Mesendoderm (in vitro differentiated cells): ENCODE data around the gene SYTL3.

Source experiments
- DNase-seq: peaks from one replicate; pipeline ENCODE4 v3.0.0; 2013
- H2AK5ac ChIP-seq: 2 replicates; pipeline ENCODE4 v1.6.1; 2013; ENCODE audit warnings: low read length, inconsistent platforms
- H2BK120ac ChIP-seq: 2 replicates; pipeline ENCODE4 v1.6.1; 2013; ENCODE audit warnings: low read depth, mild to moderate bottlenecking, low read length, moderate library complexity, mixed read lengths
- H2BK15ac ChIP-seq: replicated peaks from 2 replicates; pipeline ENCODE4 v1.6.1; 2013; ENCODE audit warnings: low read depth, mild to moderate bottlenecking, moderate library complexity
- H2BK5ac ChIP-seq: 2 replicates; pipeline ENCODE4 v1.6.1; 2013; ENCODE audit warnings: low read length, inconsistent platforms
- H3K18ac ChIP-seq: 2 replicates; pipeline ENCODE4 v1.6.1; 2013; ENCODE audit warnings: mild to moderate bottlenecking, low read length, mixed read lengths
- H3K23ac ChIP-seq: one replicate; pipeline ENCODE4 v1.6.1; 2013; ENCODE audit warnings: low read length
- H3K27ac ChIP-seq: 2 replicates; pipeline ENCODE4 v1.5.1; 2013; ENCODE audit warnings: low read depth, mild to moderate bottlenecking, inconsistent platforms, low read length, moderate library complexity
- H3K27me3 ChIP-seq: 2 replicates; pipeline ENCODE4 v1.6.1; 2013; ENCODE audit warnings: low read length, control low read depth, mild to moderate bottlenecking, inconsistent platforms; ENCODE audit not compliant: insufficient read depth, poor library complexity
- H3K36me3 ChIP-seq: 2 replicates; pipeline ENCODE4 v1.6.1; 2013; ENCODE audit warnings: low read length, inconsistent platforms; ENCODE audit not compliant: control insufficient read depth, insufficient read depth
- H3K4ac ChIP-seq: one replicate; pipeline ENCODE4 v1.6.1; 2013; ENCODE audit warnings: low read depth, mild to moderate bottlenecking, low read length, moderate library complexity
- H3K4me1 ChIP-seq: 2 replicates; pipeline ENCODE4 v1.6.1; 2013; ENCODE audit warnings: low read depth, low read length, inconsistent platforms; ENCODE audit not compliant: control insufficient read depth
- H3K4me2 ChIP-seq: 2 replicates; pipeline ENCODE4 v1.6.1; 2013; ENCODE audit warnings: low read length
- H3K4me3 ChIP-seq: 2 replicates; pipeline ENCODE4 v1.5.1; 2013; ENCODE audit warnings: mild to moderate bottlenecking, low read length
- H3K56ac ChIP-seq: one replicate; pipeline ENCODE4 v1.6.1; 2013; ENCODE audit warnings: low read length
- H3K79me1 ChIP-seq: 2 replicates; pipeline ENCODE4 v1.6.1; 2013; ENCODE audit warnings: low read length, inconsistent platforms
- H3K79me2 ChIP-seq: 2 replicates; pipeline ENCODE4 v1.6.1; 2013; ENCODE audit warnings: mild to moderate bottlenecking, low read length; ENCODE audit not compliant: control insufficient read depth, insufficient read depth
- H3K9ac ChIP-seq: 2 replicates; pipeline ENCODE4 v1.6.1; 2013; ENCODE audit warnings: low read length, inconsistent platforms
- H4K5ac ChIP-seq: one replicate; pipeline ENCODE4 v1.6.1; 2013; ENCODE audit warnings: low read length
- H4K8ac ChIP-seq: one replicate; pipeline ENCODE4 v1.6.1; 2013; ENCODE audit warnings: low read depth, mild to moderate bottlenecking, control low read depth, low read length, moderate library complexity
- WGBS: extraction: QIAGEN DNeasy Blood & Tissue Kit; methylation state at CpG from one replicate; pipeline ENCODE4 v1.1.7; 2013; ENCODE audit warnings: low lambda C conversion rate, missing lambda C conversion rate; ENCODE audit not compliant: insufficient coverage; ENCODE audit errors: extremely low coverage; 5-methylcytosine and 5-hydroxymethylcytosine counted together

The SYTL3 gene

DNA sequence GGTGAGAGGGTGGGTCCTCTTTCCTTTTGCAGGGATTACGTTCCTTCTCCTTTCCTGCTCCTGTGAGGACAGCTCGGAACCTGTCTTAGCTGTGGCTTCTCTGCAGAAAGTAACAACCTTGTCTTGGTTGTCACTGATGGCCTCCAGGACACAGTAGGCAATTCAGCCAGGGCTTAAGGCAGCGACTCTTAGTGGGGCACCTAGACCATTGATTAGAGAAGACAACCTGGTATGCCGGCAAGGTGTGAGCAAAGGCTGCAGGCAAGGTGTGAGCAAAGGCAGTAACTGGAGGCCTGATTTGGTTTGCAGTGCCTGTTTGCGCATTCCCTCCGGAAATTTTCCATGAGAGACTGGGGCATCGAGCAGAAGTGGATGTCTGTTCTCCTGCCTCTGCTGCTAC lies 42.9 kb upstream of the SYTL3 start:
- no CpG with 5 or more reads among the region's 7 CpGs for WGBS
- H2BK5ac ChIP-seq, result no peak overlapping the region
- no peak overlapping the region for H4K8ac ChIP-seq
- no peak overlapping the region for H3K4me3 ChIP-seq
- DNase-seq, result no peak
- no peak overlapping the region for H3K4ac ChIP-seq
- no peak overlapping the region for H2BK15ac ChIP-seq
- no peaks in the 10 kb centered on the region for H3K27me3 ChIP-seq
- no peak overlapping the region for H3K23ac ChIP-seq
- no peak overlapping the region for H2AK5ac ChIP-seq
- H2BK120ac ChIP-seq, result no peak overlapping the region
- H3K36me3 ChIP-seq, result peaks cover 1% of the 10 kb centered on the region
- H3K79me2 ChIP-seq, result no peaks in the 10 kb centered on the region
- no peak overlapping the region for H3K4me2 ChIP-seq
- no peak overlapping the region for H3K9ac ChIP-seq
- H3K79me1 ChIP-seq, result peaks cover 3% of the 10 kb centered on the region
- H3K18ac ChIP-seq, result no peak overlapping the region
- peaks cover 9% of the 10 kb centered on the region for H3K4me1 ChIP-seq
- no peak overlapping the region for H4K5ac ChIP-seq
- H3K56ac ChIP-seq, result no peak overlapping the region
- H3K27ac ChIP-seq, result no peak overlapping the region

DNA sequence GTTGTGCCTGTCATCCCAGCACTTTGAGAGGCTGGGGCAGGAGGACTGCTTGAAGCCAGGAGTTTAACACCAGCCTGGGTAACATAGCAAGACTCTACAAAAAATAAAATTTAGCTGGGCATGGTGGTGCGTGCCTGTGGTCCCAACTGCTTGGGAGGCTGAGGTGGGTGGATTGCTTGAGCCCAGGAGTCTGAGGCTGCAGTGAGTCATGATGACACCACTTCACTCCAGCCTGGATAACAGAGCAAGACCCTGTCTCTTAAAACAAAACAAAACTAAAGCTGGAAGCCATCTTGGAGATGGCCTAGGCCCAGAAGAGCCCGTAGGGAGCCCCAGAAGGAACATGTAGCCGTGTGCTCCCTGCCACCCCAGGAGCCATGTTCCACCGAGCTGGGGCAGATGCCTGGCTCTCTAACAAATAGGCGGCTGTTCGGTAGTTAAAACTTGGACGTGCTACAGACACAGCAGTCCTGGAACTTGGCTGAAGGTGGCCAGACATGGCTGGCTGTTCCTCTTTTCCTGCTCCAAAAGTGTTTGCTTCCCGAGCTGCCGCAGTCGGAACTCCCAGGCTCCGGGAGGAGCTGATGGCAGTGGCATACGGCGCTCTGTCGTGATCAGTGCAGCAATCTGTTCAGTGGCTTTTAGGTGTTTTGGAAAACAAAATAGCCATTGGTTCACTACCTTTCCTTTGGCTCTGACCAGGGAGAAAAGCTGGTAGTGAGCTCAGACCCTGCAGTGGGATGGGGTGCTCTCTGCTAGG lies 42.3 kb upstream of the SYTL3 start:
- Histone ChIP-seq H3K9ac (no peak overlapping the region), H4K8ac (no peak overlapping the region), H2BK120ac (no peak overlapping the region), H3K79me2 (no peaks in the 10 kb centered on the region), H3K56ac (no peak overlapping the region), H3K18ac (no peak overlapping the region), H3K4me1 (peaks cover 12% of the 10 kb centered on the region), H4K5ac (no peak overlapping the region), H3K79me1 (peaks cover 3% of the 10 kb centered on the region), H2BK5ac (no peak overlapping the region), H2AK5ac (no peak overlapping the region), H3K23ac (no peak overlapping the region), H3K4me3 (no peak overlapping the region), H3K4me2 (no peak overlapping the region), H2BK15ac (no peak overlapping the region), H3K27me3 (no peaks in the 10 kb centered on the region), H3K27ac (no peak overlapping the region), H3K36me3 (peaks cover 1% of the 10 kb centered on the region), H3K4ac (no peak overlapping the region)
- no peak for DNase-seq
- WGBS, result no CpG with 5 or more reads among the region's 14 CpGs

DNA sequence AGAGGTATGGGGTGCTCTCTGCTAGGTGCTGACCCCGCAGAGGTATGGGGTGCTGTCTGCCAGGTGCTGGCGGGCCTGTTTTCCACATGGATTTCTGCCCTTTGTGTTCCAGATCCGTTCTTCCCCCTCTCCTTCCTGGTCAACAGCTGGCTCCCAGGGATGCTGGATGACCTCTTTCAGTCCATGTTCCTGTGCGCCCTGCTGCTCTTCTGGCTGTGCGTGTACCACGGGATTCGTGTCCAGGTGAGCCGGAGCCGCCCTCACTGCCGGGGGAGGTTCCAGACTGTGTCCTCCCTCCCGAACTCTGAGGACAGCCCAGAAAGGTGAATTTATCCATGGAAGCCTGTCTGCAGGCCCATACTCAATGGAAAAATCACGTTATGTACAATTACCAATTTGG lies 41.6 kb upstream of the SYTL3 start:
- no peak for DNase-seq
- Histone ChIP-seq H2BK120ac (no peak overlapping the region), H3K79me1 (peaks cover 1% of the 10 kb centered on the region), H2BK5ac (no peak overlapping the region), H3K27me3 (no peaks in the 10 kb centered on the region), H3K79me2 (no peaks in the 10 kb centered on the region), H4K8ac (no peak overlapping the region), H3K18ac (no peak overlapping the region), H3K4me3 (no peak overlapping the region), H2AK5ac (no peak overlapping the region), H3K9ac (no peak overlapping the region), H3K23ac (no peak overlapping the region), H3K56ac (no peak overlapping the region), H3K4me2 (no peak overlapping the region), H3K27ac (no peak overlapping the region), H3K4me1 (peaks cover 12% of the 10 kb centered on the region), H2BK15ac (no peak overlapping the region), H4K5ac (no peak overlapping the region), H3K4ac (no peak overlapping the region), H3K36me3 (peaks cover 1% of the 10 kb centered on the region)
- no CpG with 5 or more reads among the region's 12 CpGs for WGBS

DNA sequence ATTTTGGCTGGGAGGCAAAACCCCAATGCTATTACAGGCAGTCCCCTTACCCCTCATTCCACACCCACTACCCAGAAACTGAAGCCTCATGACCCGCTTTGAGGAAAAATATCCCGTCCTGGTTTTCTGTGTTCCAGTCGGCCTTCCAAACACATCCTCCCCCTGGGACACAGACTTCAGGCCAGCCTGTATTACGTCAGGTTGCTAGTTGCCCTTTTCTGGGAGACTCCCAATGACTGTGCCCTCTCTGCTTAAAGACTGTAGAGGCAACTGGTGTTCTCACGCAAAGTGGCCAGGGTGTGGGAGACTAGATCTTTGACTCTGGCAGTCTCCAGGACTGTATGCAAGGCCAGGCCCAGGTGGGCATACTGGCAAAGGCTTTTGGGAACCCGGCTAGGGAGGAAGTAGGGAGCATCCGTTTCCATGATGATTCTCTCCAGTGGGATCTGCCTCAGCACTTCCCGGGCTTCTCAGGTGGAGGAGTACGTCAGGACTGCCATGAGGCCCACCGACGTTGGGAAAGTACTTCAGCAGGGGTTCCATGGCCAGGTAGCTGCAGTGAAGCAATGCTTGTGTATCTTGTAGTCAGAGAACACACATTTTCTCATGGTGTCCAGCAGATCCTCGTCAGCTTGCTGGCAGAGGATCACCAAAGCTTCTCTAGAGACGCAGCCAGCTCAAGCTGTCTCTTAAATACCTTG lies 40.2 kb upstream of the SYTL3 start:
- H3K18ac ChIP-seq, result no peak overlapping the region
- no CpG with 5 or more reads among the region's 13 CpGs for WGBS
- H3K56ac ChIP-seq, result no peak overlapping the region
- no peak overlapping the region for H3K27ac ChIP-seq
- no peaks in the 10 kb centered on the region for H3K79me1 ChIP-seq
- H2BK120ac ChIP-seq, result no peak overlapping the region
- H3K4me2 ChIP-seq, result no peak overlapping the region
- H3K36me3 ChIP-seq, result peaks cover 1% of the 10 kb centered on the region
- H3K4me1 ChIP-seq, result peaks cover 12% of the 10 kb centered on the region
- H4K8ac ChIP-seq, result no peak overlapping the region
- no peaks in the 10 kb centered on the region for H3K79me2 ChIP-seq
- H2AK5ac ChIP-seq, result no peak overlapping the region
- no peak overlapping the region for H3K9ac ChIP-seq
- H2BK5ac ChIP-seq, result no peak overlapping the region
- H3K23ac ChIP-seq, result no peak overlapping the region
- H2BK15ac ChIP-seq, result no peak overlapping the region
- no peak overlapping the region for H3K4me3 ChIP-seq
- DNase-seq, result no peak
- H3K4ac ChIP-seq, result no peak overlapping the region
- H3K27me3 ChIP-seq, result no peaks in the 10 kb centered on the region
- H4K5ac ChIP-seq, result no peak overlapping the region

DNA sequence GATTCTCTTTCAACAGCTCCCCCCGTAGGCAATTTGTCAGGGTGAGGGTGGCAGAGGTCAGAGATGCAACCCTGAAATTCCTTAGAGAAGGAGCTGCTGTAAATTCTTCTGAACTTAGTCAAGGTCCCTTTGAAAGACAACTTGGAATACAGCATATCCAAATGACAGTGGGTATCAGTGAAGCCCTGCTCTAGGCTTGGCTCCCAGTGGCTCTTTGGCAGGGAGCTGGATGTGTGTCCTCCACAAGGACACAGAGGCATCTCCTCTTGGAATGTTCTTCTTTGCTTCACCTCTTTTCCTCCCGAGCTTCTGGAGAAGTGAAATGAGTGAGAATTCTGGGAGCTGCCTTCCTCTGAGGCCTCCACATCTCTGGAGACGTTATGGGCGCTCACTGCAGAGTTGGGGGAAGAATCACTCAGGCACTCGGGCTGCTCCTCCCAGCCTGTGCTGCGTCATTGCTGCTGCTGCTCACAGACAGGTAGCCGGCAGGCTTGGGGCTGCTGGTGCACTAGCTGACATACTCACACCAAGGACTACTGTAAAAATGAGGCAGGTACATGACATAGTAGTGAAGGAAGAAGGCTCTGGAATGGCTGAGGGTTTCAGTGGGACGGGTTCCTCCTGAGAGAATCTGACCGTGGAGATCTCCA lies 39.4 kb upstream of the SYTL3 start:
- no peak overlapping the region for H3K4me3 ChIP-seq
- no peak overlapping the region for H4K5ac ChIP-seq
- no CpG with 5 or more reads among the region's 9 CpGs for WGBS
- peaks cover 12% of the 10 kb centered on the region for H3K4me1 ChIP-seq
- H3K18ac ChIP-seq, result no peak overlapping the region
- H2BK15ac ChIP-seq, result no peak overlapping the region
- H3K27ac ChIP-seq, result no peak overlapping the region
- H3K23ac ChIP-seq, result no peak overlapping the region
- peaks cover 1% of the 10 kb centered on the region for H3K36me3 ChIP-seq
- no peak overlapping the region for H4K8ac ChIP-seq
- DNase-seq, result no peak
- H3K9ac ChIP-seq, result no peak overlapping the region
- H3K56ac ChIP-seq, result no peak overlapping the region
- H2BK5ac ChIP-seq, result no peak overlapping the region
- no peaks in the 10 kb centered on the region for H3K79me1 ChIP-seq
- no peak overlapping the region for H2AK5ac ChIP-seq
- no peak overlapping the region for H2BK120ac ChIP-seq
- H3K4me2 ChIP-seq, result no peak overlapping the region
- H3K79me2 ChIP-seq, result no peaks in the 10 kb centered on the region
- no peaks in the 10 kb centered on the region for H3K27me3 ChIP-seq
- H3K4ac ChIP-seq, result no peak overlapping the region
